ENCODE results near the gene TMEM150A.
"Not testable (repeated sequence)": the region's sequence is repeated elsewhere in the genome, so short reads cannot be mapped to it uniquely, and the experiment has no call there.

TMEM150A gene

GRCh38 chr2:85594715-85595300 lies 7.7 kb downstream of the TMEM150A start:
- H3K27me3 ChIP-seq (ENCODE audit: control insufficient read depth, insufficient read depth, low read length, poor library complexity, severe bottlenecking), result peaks cover 4% of the 10 kb centered on the region
- H3K36me3 ChIP-seq (ENCODE audit: control insufficient read depth, insufficient read depth, low read length), result peaks cover 7% of the 10 kb centered on the region
- H3K4me1 ChIP-seq (ENCODE audit: control insufficient read depth, insufficient read depth, low read length), result peaks cover 12% of the 10 kb centered on the region
- no peaks in the 10 kb centered on the region for H3K9me3 ChIP-seq (ENCODE audit: control insufficient read depth, low read length)
- no peak overlapping the region for H3K27ac ChIP-seq (ENCODE audit: insufficient read depth, low read depth, low read length, poor library complexity, severe bottlenecking)
- peak overlapping the region; percentile 90 for H3K4me3 ChIP-seq (ENCODE audit: insufficient read depth, low read depth, low read length)
- WGBS, 2 experiments, result 29 to 30% methylated on average over 13 of the region's 13 CpGs

- Histone ChIP-seq H3K27me3 (ENCODE audit: control insufficient read depth, insufficient read depth, low read length, poor library complexity, severe bottlenecking) (peaks cover 4% of the 10 kb centered on the region), H3K27ac (ENCODE audit: insufficient read depth, low read depth, low read length, poor library complexity, severe bottlenecking) (no peak overlapping the region), H3K4me1 (ENCODE audit: control insufficient read depth, insufficient read depth, low read length) (peaks cover 12% of the 10 kb centered on the region), H3K36me3 (ENCODE audit: control insufficient read depth, insufficient read depth, low read length) (peaks cover 7% of the 10 kb centered on the region), H3K4me3 (ENCODE audit: insufficient read depth, low read depth, low read length) (no peak overlapping the region), H3K9me3 (ENCODE audit: control insufficient read depth, low read length) (no peaks in the 10 kb centered on the region)
- WGBS, 2 experiments, result 71 to 73% methylated on average over 3 of the region's 3 CpGs
These were observed 9.5 kb downstream of the TMEM150A start for GRCh38 chr2:85593023-85593422.

DNA sequence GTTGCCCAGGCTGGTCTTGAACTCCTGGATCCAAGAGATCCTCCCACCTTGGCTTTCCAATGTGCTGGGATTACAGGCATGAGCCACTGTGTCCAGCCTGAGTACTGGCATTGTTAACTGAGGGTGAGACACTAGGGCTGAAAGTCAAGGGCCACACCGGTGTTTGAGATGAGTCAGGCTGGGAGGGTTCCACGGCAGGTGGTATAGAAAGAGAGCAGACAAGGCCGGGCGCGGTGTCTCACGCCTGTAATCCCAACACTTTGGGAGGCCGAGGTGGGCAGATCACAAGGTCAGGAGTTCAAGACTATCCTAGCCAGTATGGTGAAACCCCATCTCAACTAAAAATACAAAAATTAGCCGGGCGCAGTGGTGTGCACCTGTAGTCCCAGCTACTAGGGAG lies 10.2 kb downstream of the TMEM150A start:
- not testable (repeated sequence) for H3K27me3 ChIP-seq (ENCODE audit: control insufficient read depth, insufficient read depth, low read length, poor library complexity, severe bottlenecking); H3K4me3 ChIP-seq (ENCODE audit: insufficient read depth, low read depth, low read length); H3K27ac ChIP-seq (ENCODE audit: insufficient read depth, low read depth, low read length, poor library complexity, severe bottlenecking); H3K36me3 ChIP-seq (ENCODE audit: control insufficient read depth, insufficient read depth, low read length); H3K9me3 ChIP-seq (ENCODE audit: control insufficient read depth, low read length)
- H3K4me1 ChIP-seq (ENCODE audit: control insufficient read depth, insufficient read depth, low read length), result peaks cover 12% of the 10 kb centered on the region
- WGBS, 2 experiments, result 91 to 93% methylated on average over 9 of the region's 9 CpGs

GRCh38 chr2:85591563-85591962 lies 10.9 kb downstream of the TMEM150A start:
- 88 to 89% methylated on average over 12 of the region's 12 CpGs for WGBS, 2 experiments
- peaks cover 10% of the 10 kb centered on the region for H3K4me1 ChIP-seq (ENCODE audit: control insufficient read depth, insufficient read depth, low read length)

DNA sequence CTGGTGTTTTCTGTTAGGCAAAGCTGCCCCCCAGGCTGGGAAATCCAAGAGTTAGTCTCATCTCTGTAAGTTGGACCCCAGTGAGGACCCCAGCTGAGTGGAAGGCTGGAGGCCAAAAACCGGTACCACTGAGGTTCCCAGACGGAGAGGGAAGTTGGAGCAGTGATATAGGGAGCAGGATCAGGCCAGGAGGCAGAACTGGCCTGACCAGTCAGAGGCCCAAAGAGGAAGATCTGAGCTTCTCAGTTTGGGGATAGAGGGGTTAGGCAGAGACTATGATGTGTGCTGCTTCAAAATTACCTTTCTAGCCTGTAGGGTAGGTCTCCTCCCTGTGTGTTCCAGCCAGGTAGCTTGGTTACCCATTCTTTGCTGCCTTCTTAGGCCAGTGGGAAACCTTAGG lies 11.5 kb downstream of the TMEM150A start:
- no peak overlapping the region for H3K4me3 ChIP-seq (ENCODE audit: insufficient read depth, low read depth, low read length)
- 91 to 93% methylated on average over 2 of the region's 2 CpGs for WGBS, 2 experiments
- no peaks in the 10 kb centered on the region for H3K36me3 ChIP-seq (ENCODE audit: control insufficient read depth, insufficient read depth, low read length)
- no peak overlapping the region for H3K27ac ChIP-seq (ENCODE audit: insufficient read depth, low read depth, low read length, poor library complexity, severe bottlenecking)
- no peaks in the 10 kb centered on the region for H3K9me3 ChIP-seq (ENCODE audit: control insufficient read depth, low read length)
- peaks cover 4% of the 10 kb centered on the region for H3K27me3 ChIP-seq (ENCODE audit: control insufficient read depth, insufficient read depth, low read length, poor library complexity, severe bottlenecking)
- peaks cover 6% of the 10 kb centered on the region for H3K4me1 ChIP-seq (ENCODE audit: control insufficient read depth, insufficient read depth, low read length)

More at GRCh38 chr2:85591563-85591962, 10.9 kb downstream of the TMEM150A start:
- peaks cover 4% of the 10 kb centered on the region for H3K27me3 ChIP-seq (ENCODE audit: control insufficient read depth, insufficient read depth, low read length, poor library complexity, severe bottlenecking)
- H3K4me3 ChIP-seq (ENCODE audit: insufficient read depth, low read depth, low read length), result no peak overlapping the region
- H3K36me3 ChIP-seq (ENCODE audit: control insufficient read depth, insufficient read depth, low read length), result no peaks in the 10 kb centered on the region
- H3K9me3 ChIP-seq (ENCODE audit: control insufficient read depth, low read length), result no peaks in the 10 kb centered on the region
- no peak overlapping the region for H3K27ac ChIP-seq (ENCODE audit: insufficient read depth, low read depth, low read length, poor library complexity, severe bottlenecking)

GRCh38 chr2:85589982-85590791 lies 12.3 kb downstream of the TMEM150A start:
- WGBS, 2 experiments, result 67 to 73% methylated on average over 7 of the region's 7 CpGs
- H3K4me3 ChIP-seq (ENCODE audit: insufficient read depth, low read depth, low read length), result no peak overlapping the region
- no peaks in the 10 kb centered on the region for H3K36me3 ChIP-seq (ENCODE audit: control insufficient read depth, insufficient read depth, low read length)
- no peaks in the 10 kb centered on the region for H3K9me3 ChIP-seq (ENCODE audit: control insufficient read depth, low read length)
- no peak overlapping the region for H3K27ac ChIP-seq (ENCODE audit: insufficient read depth, low read depth, low read length, poor library complexity, severe bottlenecking)
- peaks cover 6% of the 10 kb centered on the region for H3K4me1 ChIP-seq (ENCODE audit: control insufficient read depth, insufficient read depth, low read length)
- peaks cover 11% of the 10 kb centered on the region for H3K27me3 ChIP-seq (ENCODE audit: control insufficient read depth, insufficient read depth, low read length, poor library complexity, severe bottlenecking)

GRCh38 chr2:85589181-85589580 lies 13.3 kb downstream of the TMEM150A start:
- H3K36me3 ChIP-seq (ENCODE audit: control insufficient read depth, insufficient read depth, low read length), result no peaks in the 10 kb centered on the region
- WGBS, 2 experiments, result 93 to 97% methylated on average over 4 of the region's 4 CpGs
- H3K27me3 ChIP-seq (ENCODE audit: control insufficient read depth, insufficient read depth, low read length, poor library complexity, severe bottlenecking), result peaks cover 21% of the 10 kb centered on the region
- no peaks in the 10 kb centered on the region for H3K9me3 ChIP-seq (ENCODE audit: control insufficient read depth, low read length)
- H3K27ac ChIP-seq (ENCODE audit: insufficient read depth, low read depth, low read length, poor library complexity, severe bottlenecking), result no peak overlapping the region
- peaks cover under 1% of the 10 kb centered on the region for H3K4me1 ChIP-seq (ENCODE audit: control insufficient read depth, insufficient read depth, low read length)
- no peak overlapping the region for H3K4me3 ChIP-seq (ENCODE audit: insufficient read depth, low read depth, low read length)

GRCh38 chr2:85588645-85589044 lies 13.9 kb downstream of the TMEM150A start:
- Histone ChIP-seq H3K4me3 (ENCODE audit: insufficient read depth, low read depth, low read length) (no peak overlapping the region), H3K27ac (ENCODE audit: insufficient read depth, low read depth, low read length, poor library complexity, severe bottlenecking) (no peak overlapping the region), H3K4me1 (ENCODE audit: control insufficient read depth, insufficient read depth, low read length) (no peaks in the 10 kb centered on the region), H3K36me3 (ENCODE audit: control insufficient read depth, insufficient read depth, low read length) (no peaks in the 10 kb centered on the region), H3K27me3 (ENCODE audit: control insufficient read depth, insufficient read depth, low read length, poor library complexity, severe bottlenecking) (peaks cover 27% of the 10 kb centered on the region), H3K9me3 (ENCODE audit: control insufficient read depth, low read length) (no peaks in the 10 kb centered on the region)
- WGBS, 2 experiments, result 90% methylated on average over 4 of the region's 4 CpGs

DNA sequence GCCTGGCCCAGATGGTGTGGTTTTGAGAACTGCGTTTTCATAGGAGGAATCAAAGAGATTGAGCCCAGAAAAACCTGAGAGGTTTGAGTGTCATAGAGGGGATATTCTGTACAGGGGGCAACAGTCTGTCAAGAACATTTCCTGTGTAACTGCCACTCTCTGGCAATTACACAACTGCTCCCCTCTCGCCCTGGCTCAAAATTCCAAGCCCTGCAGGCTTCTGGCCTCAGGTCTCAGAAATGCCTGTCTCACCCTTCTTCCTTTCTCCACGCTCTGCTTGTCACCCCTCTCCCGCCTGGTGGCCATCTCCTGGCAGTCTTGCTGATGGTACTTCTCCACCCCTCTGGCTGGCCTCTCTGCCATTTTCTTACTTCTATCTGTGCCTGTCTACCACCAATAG lies 14.3 kb downstream of the TMEM150A start:
- H3K4me1 ChIP-seq (ENCODE audit: control insufficient read depth, insufficient read depth, low read length), result no peaks in the 10 kb centered on the region
- peaks cover 31% of the 10 kb centered on the region for H3K27me3 ChIP-seq (ENCODE audit: control insufficient read depth, insufficient read depth, low read length, poor library complexity, severe bottlenecking)
- no peak overlapping the region for H3K27ac ChIP-seq (ENCODE audit: insufficient read depth, low read depth, low read length, poor library complexity, severe bottlenecking)
- WGBS, 2 experiments, result 66 to 67% methylated on average over 4 of the region's 4 CpGs
- H3K4me3 ChIP-seq (ENCODE audit: insufficient read depth, low read depth, low read length), result no peak overlapping the region
- H3K36me3 ChIP-seq (ENCODE audit: control insufficient read depth, insufficient read depth, low read length), result no peaks in the 10 kb centered on the region
- no peaks in the 10 kb centered on the region for H3K9me3 ChIP-seq (ENCODE audit: control insufficient read depth, low read length)

DNA sequence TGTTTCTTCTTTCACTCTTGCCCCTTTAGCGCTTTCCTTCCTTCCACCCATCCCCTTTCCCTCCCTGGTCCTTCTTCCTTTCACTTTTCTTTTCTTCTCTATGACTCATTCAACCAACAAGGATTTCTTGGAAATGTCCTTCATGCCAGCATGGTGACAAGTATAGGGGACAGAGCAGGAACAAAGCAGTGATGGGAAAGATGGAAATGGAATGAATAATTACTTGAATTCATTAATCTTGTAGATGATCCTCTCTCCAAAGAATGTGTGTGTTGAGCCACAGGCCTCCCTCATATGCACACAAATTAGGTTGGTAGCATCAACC lies 16.8 kb downstream of the TMEM150A start:
- Histone ChIP-seq H3K4me3 (ENCODE audit: insufficient read depth, low read depth, low read length) (no peak overlapping the region), H3K4me1 (ENCODE audit: control insufficient read depth, insufficient read depth, low read length) (no peaks in the 10 kb centered on the region), H3K27ac (ENCODE audit: insufficient read depth, low read depth, low read length, poor library complexity, severe bottlenecking) (no peak overlapping the region), H3K27me3 (ENCODE audit: control insufficient read depth, insufficient read depth, low read length, poor library complexity, severe bottlenecking) (peaks cover 35% of the 10 kb centered on the region), H3K9me3 (ENCODE audit: control insufficient read depth, low read length) (no peaks in the 10 kb centered on the region), H3K36me3 (ENCODE audit: control insufficient read depth, insufficient read depth, low read length) (no peaks in the 10 kb centered on the region)
- WGBS, 2 experiments, result 81 to 89% methylated on average over 1 of the region's 1 CpG

Data from ectodermal cell (in vitro differentiated cells).